ENCODE data around the gene ADGRV1. TPM values are rescaled to one million over a fixed set of nuclear protein-coding genes. Genes with fewer than 3 reads are reported as not detected.

Gene ADGRV1
- polyA plus RNA-seq, 4 donors, result 10.7 to 13.9 (median 11.3) TPM

GRCh38 chr5:91119981-91120850 is 561.6 kb downstream of the ADGRV1 start:
- DNase-seq (ENCODE audit: low read depth in 4 of 4, low spot score in 2 of 4), result no peak

- DNase-seq (ENCODE audit: low read depth in 4 of 4, low spot score in 2 of 4), result no peak
Observed at GRCh38 chr5:91121347-91121993, 562.9 kb downstream of the ADGRV1 start.

- no peak for DNase-seq (ENCODE audit: low read depth in 4 of 4, low spot score in 2 of 4)
Observed at GRCh38 chr5:91122651-91123050, 564.1 kb downstream of the ADGRV1 start.

GRCh38 chr5:91123291-91123690 is 564.7 kb downstream of the ADGRV1 start:
- no peak for DNase-seq (ENCODE audit: low read depth in 4 of 4, low spot score in 2 of 4)

GRCh38 chr5:91123901-91124300 is 565.3 kb downstream of the ADGRV1 start:
- DNase-seq (ENCODE audit: low read depth in 4 of 4, low spot score in 2 of 4), result no peak

- DNase-seq (ENCODE audit: low read depth in 4 of 4, low spot score in 2 of 4), result no peak
Observed at GRCh38 chr5:91125916-91126315, 567.3 kb downstream of the ADGRV1 start.

- DNase-seq (ENCODE audit: low read depth in 4 of 4, low spot score in 2 of 4), result no peak
Observed at GRCh38 chr5:91126448-91126847, 567.9 kb downstream of the ADGRV1 start.

- DNase-seq (ENCODE audit: low read depth in 4 of 4, low spot score in 2 of 4), result no peak
Observed at GRCh38 chr5:91126888-91127287, 568.3 kb downstream of the ADGRV1 start.

- no peak for DNase-seq (ENCODE audit: low read depth in 4 of 4, low spot score in 2 of 4)
Observed at GRCh38 chr5:91127456-91128081, 569.0 kb downstream of the ADGRV1 start.

- DNase-seq (ENCODE audit: low read depth in 4 of 4, low spot score in 2 of 4), result no peak
Observed at GRCh38 chr5:91128604-91129003, 570.0 kb downstream of the ADGRV1 start.

- DNase-seq (ENCODE audit: low read depth in 4 of 4, low spot score in 2 of 4), result no peak
Observed at GRCh38 chr5:91129748-91130147, 571.2 kb downstream of the ADGRV1 start.

GRCh38 chr5:91130759-91131158 is 572.2 kb downstream of the ADGRV1 start:
- DNase-seq (ENCODE audit: low read depth in 4 of 4, low spot score in 2 of 4), result no peak

GRCh38 chr5:91132550-91132949 is 574.0 kb downstream of the ADGRV1 start:
- DNase-seq (ENCODE audit: low read depth in 4 of 4, low spot score in 2 of 4), result no peak

- DNase-seq (ENCODE audit: low read depth in 4 of 4, low spot score in 2 of 4), result no peak
Observed at GRCh38 chr5:91133183-91133582, 574.6 kb downstream of the ADGRV1 start.

GRCh38 chr5:91135475-91136248 is 577.1 kb downstream of the ADGRV1 start:
- DNase-seq (ENCODE audit: low read depth in 4 of 4, low spot score in 2 of 4), result no peak

GRCh38 chr5:91136271-91136670 is 577.7 kb downstream of the ADGRV1 start:
- DNase-seq (ENCODE audit: low read depth in 4 of 4, low spot score in 2 of 4), result no peak

GRCh38 chr5:91137647-91138046 is 579.0 kb downstream of the ADGRV1 start:
- DNase-seq (ENCODE audit: low read depth in 4 of 4, low spot score in 2 of 4), result no peak

GRCh38 chr5:91139572-91140200 is 581.1 kb downstream of the ADGRV1 start:
- DNase-seq (ENCODE audit: low read depth in 4 of 4, low spot score in 2 of 4), result no peak

GRCh38 chr5:91140657-91141056 is 582.1 kb downstream of the ADGRV1 start:
- DNase-seq (ENCODE audit: low read depth in 4 of 4, low spot score in 2 of 4), result no peak

GRCh38 chr5:91141642-91142041 is 583.0 kb downstream of the ADGRV1 start:
- no peak for DNase-seq (ENCODE audit: low read depth in 4 of 4, low spot score in 2 of 4)

Data from left renal cortex interstitium (tissue), 4 donors.